ENCODE results near the gene AP1G2. TPM values are rescaled to one million over a fixed set of nuclear protein-coding genes. Genes with fewer than 3 reads are reported as not detected.
A peak's percentile ranks its signal among the peaks of the same experiment; 100 is the strongest.

Gene AP1G2
- total and polyA plus RNA-seq, 2 of the 13 experiments (the other 11 are each of a cell fraction or from before 2014, with no cell fraction given), result 96.9 to 611 TPM

DNA sequence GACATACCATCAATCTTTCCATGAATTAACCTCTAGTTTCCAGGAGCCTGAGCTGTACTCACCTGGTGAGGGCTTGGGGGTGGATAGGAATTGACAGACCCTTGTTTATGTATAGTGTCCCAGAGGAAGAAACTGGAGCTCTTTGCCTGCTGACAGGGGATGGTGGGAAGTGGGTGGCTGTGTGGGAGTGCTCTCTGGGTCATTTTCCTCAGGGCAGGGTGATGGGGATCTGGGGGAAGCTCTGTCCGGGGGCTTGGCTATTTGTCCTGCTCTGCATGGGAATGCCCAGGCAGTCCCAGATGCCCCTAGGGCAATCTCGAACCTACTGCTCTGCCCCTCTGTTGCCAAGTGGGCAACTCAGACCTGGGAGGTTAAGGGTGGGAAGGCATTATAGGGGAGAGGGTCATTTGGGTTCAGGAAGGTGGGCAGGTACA lies 46.8 kb upstream of the AP1G2 start:
- WGBS (ENCODE audit: low lambda C conversion rate), result 90% methylated on average over 2 of the region's 2 CpGs
- no TSS peak for BruUV-seq (replicated peaks)
- Histone ChIP-seq H3K27me3 (ENCODE audit: control insufficient read depth in 1 of 2, insufficient read depth in 2 of 2, low read length in 2 of 2) (no peaks in the 10 kb centered on the region), H3K4me3 (replicated peaks in 1 of 3; ENCODE audit: insufficient read depth in 1 of 3, low read depth in 2 of 3, low read length in 3 of 3) (no peak overlapping the region), H3K79me2 (ENCODE audit: insufficient read depth, low read length) (no peaks in the 10 kb centered on the region), H3K36me3 (replicated peaks in 1 of 2; ENCODE audit: control insufficient read depth in 1 of 2, insufficient read depth in 2 of 2, low read length in 2 of 2) (no peaks in the 10 kb centered on the region), H3K4me2 (ENCODE audit: low read depth, low read length) (peak overlapping the region; percentile 86), H3K27ac (ENCODE audit: extremely low read length, insufficient read depth, low read length) (peak overlapping the region; percentile 89), H2AFZ (ENCODE audit: low read length) (peak overlapping the region; percentile 24), H3K9ac (ENCODE audit: insufficient read depth, low read depth, low read length) (peak overlapping the region; percentile 47), H3K4me1 (ENCODE audit: insufficient read depth, low read length) (peaks cover 94% of the 10 kb centered on the region), H4K20me1 (ENCODE audit: insufficient read depth, low read length) (no peaks in the 10 kb centered on the region), H3K9me3 (ENCODE audit: low read length) (no peaks in the 10 kb centered on the region)
- ChIA-PET CTCF (ENCODE audit: low intra/inter-chr PET ratio, low total read pairs) (interaction anchor here (2.3 to 2.4 kb wide), 2 partner anchors 18 to 25 kb away, joined by 8 to 19 read pairs; no protein-coding TSS in a partner anchor), POLR2A (interaction anchor here (1.3 to 14.7 kb wide), 15 partner anchors 8 to 481 kb away, joined by 3 to 1105 read pairs (median 11); partner anchors contain the start of genes AP1G2, DHRS2 and PABPN1)
- DNase-seq (ENCODE audit: low spot score), result no peak
- ATAC-seq, result no peak
- intact Hi-C loops (cut with micrococcal nuclease; ENCODE audit: unreplicated experiment), result loop anchor here (5.0 kb wide), 1 partner anchor 478 kb away; the partner anchor contains the start of gene PCK2
- FAIRE-seq, result no peak
- in situ Hi-C loops (cut with HindIII; ENCODE audit: extremely low pct_ligation_motif_present, low pct_unique_long_range_greater_than_20kb), result no loop called here
- TF ChIP-seq, protein P1, sequence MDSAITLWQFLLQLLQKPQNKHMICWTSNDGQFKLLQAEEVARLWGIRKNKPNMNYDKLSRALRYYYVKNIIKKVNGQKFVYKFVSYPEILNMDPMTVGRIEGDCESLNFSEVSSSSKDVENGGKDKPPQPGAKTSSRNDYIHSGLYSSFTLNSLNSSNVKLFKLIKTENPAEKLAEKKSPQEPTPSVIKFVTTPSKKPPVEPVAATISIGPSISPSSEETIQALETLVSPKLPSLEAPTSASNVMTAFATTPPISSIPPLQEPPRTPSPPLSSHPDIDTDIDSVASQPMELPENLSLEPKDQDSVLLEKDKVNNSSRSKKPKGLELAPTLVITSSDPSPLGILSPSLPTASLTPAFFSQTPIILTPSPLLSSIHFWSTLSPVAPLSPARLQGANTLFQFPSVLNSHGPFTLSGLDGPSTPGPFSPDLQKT (CRISPR knock-in tag; IDR thresholded peaks at IDR 0.05; ENCODE audit: borderline replicate concordance), result no peak
- TF ChIP-seq, protein P2, sequence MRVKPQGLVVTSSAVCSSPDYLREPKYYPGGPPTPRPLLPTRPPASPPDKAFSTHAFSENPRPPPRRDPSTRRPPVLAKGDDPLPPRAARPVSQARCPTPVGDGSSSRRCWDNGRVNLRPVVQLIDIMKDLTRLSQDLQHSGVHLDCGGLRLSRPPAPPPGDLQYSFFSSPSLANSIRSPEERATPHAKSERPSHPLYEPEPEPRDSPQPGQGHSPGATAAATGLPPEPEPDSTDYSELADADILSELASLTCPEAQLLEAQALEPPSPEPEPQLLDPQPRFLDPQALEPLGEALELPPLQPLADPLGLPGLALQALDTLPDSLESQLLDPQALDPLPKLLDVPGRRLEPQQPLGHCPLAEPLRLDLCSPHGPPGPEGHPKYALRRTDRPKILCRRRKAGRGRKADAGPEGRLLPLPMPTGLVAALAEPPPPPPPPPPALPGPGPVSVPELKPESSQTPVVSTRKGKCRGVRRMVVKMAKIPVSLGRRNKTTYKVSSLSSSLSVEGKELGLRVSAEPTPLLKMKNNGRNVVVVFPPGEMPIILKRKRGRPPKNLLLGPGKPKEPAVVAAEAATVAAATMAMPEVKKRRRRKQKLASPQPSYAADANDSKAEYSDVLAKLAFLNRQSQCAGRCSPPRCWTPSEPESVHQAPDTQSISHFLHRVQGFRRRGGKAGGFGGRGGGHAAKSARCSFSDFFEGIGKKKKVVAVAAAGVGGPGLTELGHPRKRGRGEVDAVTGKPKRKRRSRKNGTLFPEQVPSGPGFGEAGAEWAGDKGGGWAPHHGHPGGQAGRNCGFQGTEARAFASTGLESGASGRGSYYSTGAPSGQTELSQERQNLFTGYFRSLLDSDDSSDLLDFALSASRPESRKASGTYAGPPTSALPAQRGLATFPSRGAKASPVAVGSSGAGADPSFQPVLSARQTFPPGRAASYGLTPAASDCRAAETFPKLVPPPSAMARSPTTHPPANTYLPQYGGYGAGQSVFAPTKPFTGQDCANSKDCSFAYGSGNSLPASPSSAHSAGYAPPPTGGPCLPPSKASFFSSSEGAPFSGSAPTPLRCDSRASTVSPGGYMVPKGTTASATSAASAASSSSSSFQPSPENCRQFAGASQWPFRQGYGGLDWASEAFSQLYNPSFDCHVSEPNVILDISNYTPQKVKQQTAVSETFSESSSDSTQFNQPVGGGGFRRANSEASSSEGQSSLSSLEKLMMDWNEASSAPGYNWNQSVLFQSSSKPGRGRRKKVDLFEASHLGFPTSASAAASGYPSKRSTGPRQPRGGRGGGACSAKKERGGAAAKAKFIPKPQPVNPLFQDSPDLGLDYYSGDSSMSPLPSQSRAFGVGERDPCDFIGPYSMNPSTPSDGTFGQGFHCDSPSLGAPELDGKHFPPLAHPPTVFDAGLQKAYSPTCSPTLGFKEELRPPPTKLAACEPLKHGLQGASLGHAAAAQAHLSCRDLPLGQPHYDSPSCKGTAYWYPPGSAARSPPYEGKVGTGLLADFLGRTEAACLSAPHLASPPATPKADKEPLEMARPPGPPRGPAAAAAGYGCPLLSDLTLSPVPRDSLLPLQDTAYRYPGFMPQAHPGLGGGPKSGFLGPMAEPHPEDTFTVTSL (CRISPR knock-in tag; IDR thresholded peaks at IDR 0.05; ENCODE audit: borderline replicate concordance), result no peak
- TF ChIP-seq ZNF614 (CRISPR knock-in tag; IDR thresholded peaks at IDR 0.05; ENCODE audit: borderline replicate concordance) (no peak), ZNF431 (CRISPR knock-in tag; IDR thresholded peaks at IDR 0.05; ENCODE audit: borderline replicate concordance, low read depth) (no peak), ZNF44 (CRISPR knock-in tag; IDR thresholded peaks at IDR 0.05) (no peak), KLF13 (CRISPR knock-in tag; IDR thresholded peaks at IDR 0.05) (peak; percentile 43; the same call in 1 of the 2 replicates), GABPA (IDR thresholded peaks at IDR 0.05; ENCODE audit: low read depth, low read length) (no peak), GABPA (CRISPR knock-in tag; IDR thresholded peaks at IDR 0.05; ENCODE audit: low read depth) (no peak), GPN1 (CRISPR knock-in tag; IDR thresholded peaks at IDR 0.05; ENCODE audit: borderline replicate concordance) (0 out of 2 replicates have a peak, but pooled peaks have one; percentile 63), ZNF317 (CRISPR knock-in tag; IDR thresholded peaks at IDR 0.05) (no peak), NFKB2 (CRISPR knock-in tag; IDR thresholded peaks at IDR 0.05; ENCODE audit: borderline replicate concordance) (0 out of 2 replicates have a peak, but pooled peaks have one; percentile 71), ATF7 (IDR thresholded peaks at IDR 0.05) (no peak), ATF7 (CRISPR knock-in tag; IDR thresholded peaks at IDR 0.05) (no peak)
- TF ChIP-seq, protein P3, sequence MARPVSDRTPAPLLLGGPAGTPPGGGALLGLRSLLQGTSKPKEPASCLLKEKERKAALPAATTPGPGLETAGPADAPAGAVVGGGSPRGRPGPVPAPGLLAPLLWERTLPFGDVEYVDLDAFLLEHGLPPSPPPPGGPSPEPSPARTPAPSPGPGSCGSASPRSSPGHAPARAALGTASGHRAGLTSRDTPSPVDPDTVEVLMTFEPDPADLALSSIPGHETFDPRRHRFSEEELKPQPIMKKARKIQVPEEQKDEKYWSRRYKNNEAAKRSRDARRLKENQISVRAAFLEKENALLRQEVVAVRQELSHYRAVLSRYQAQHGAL (CRISPR knock-in tag; IDR thresholded peaks at IDR 0.05; ENCODE audit: not compliant biosample characterization), result no peak
